GM12878 (cell line): ENCODE measurements around the gene AZGP1. TPM values are rescaled to one million over a fixed set of nuclear protein-coding genes. Genes with fewer than 3 reads are reported as not detected.

ENCODE experiments used
- ATAC-seq: fragments of 200-7000 bp; cut with Tn5 transposase; 3 replicates; pipeline ENCODE4 v1.9.1; 2020; ENCODE audit warnings: mild to moderate bottlenecking, moderate library complexity
- BruUV-seq: library from RNA; stranded (reverse); fragments of 400-500 nt; replicated peaks from 2 replicates; lab custom pipeline; 2021; lab: Mats Ljungman, UMichigan
- CTCF ChIA-PET: fragments of 300-600 bp; sonication (Branson Sonifier 250); formaldehyde crosslinking; extraction: SDS; loops from one replicate; lab custom pipeline; 2021; ENCODE audit warnings: inconsistent platforms; lab: Yijun Ruan, JAX
- POLR2A ChIA-PET: fragments of 350-600 bp; formaldehyde crosslinking; extraction: SDS; loops from one replicate; lab custom pipeline; 2021; ENCODE audit warnings: inconsistent platforms; lab: Charles Lee
- RAD21 ChIA-PET: fragments of 300-600 bp; sonication (Branson Sonifier 250); formaldehyde crosslinking; loops from one replicate; lab custom pipeline; 2023; ENCODE audit warnings: antibody characterized with exemption; ENCODE audit not compliant: unreplicated experiment; lab: Charles Lee
- SMC1A ChIA-PET: fragments of 300-600 bp; sonication (Branson Sonifier 250); formaldehyde crosslinking; loops from one replicate; lab custom pipeline; 2023; ENCODE audit not compliant: unreplicated experiment, uncharacterized antibody; lab: Charles Lee
- DNase-seq: peaks from one replicate; pipeline ENCODE4 v3.0.0-alpha.2; 2011; ENCODE audit warnings: low read depth, low spot score
- FAIRE-seq: peaks from 3 replicates; lab custom pipeline; 2011; peaks lifted over from hg19 to GRCh38; lab: Jason Lieb, UNC
- H2AFZ ChIP-seq: 2 replicates; pipeline ENCODE4 v1.6.0; 2011; ENCODE audit warnings: low read depth, low read length, control low read depth; ENCODE audit not compliant: control insufficient read depth
- H3K27ac ChIP-seq: 2 replicates; pipeline ENCODE4 v1.5.1; 2011; ENCODE audit warnings: control low read depth; ENCODE audit not compliant: control insufficient read depth, insufficient read depth
- H3K27me3 ChIP-seq, 2 experiments: replicated peaks in 1 of 2; 2 replicates each; pipeline versions ENCODE4 v1.6.0 to v1.6.1; 2011; ENCODE audit warnings: low read length in 1 of 2; ENCODE audit not compliant: control insufficient read depth in 2 of 2, insufficient read depth in 2 of 2
- H3K36me3 ChIP-seq, 2 experiments: 2 replicates each; pipeline ENCODE4 v1.5.1; 2011; ENCODE audit warnings: low read length in 1 of 2; ENCODE audit not compliant: control insufficient read depth in 2 of 2, insufficient read depth in 2 of 2
- H3K4me1 ChIP-seq: 2 replicates; pipeline ENCODE4 v1.6.1; 2011; ENCODE audit warnings: mild to moderate bottlenecking, low read length, moderate library complexity, mixed read lengths; ENCODE audit not compliant: control insufficient read depth, insufficient read depth
- H3K4me2 ChIP-seq: 2 replicates; pipeline ENCODE4 v1.6.0; 2011; ENCODE audit warnings: control low read depth; ENCODE audit not compliant: control insufficient read depth, insufficient read depth
- H3K4me3 ChIP-seq: fragments of 200-600 bp; sonication (generic); 2 replicates; pipeline ENCODE4 v1.5.1; 2016
- H3K79me2 ChIP-seq: 2 replicates; pipeline ENCODE4 v1.6.0; 2011; ENCODE audit warnings: low read length; ENCODE audit not compliant: control insufficient read depth, insufficient read depth
- H3K9ac ChIP-seq: 2 replicates; pipeline ENCODE4 v1.8.0; 2011; ENCODE audit warnings: low read length, control low read depth, mixed read lengths; ENCODE audit not compliant: control insufficient read depth, insufficient read depth
- H3K9me3 ChIP-seq: replicated peaks from 3 replicates; pipeline ENCODE4 v1.5.1; 2011; ENCODE audit warnings: mild to moderate bottlenecking, low read length; ENCODE audit not compliant: control insufficient read depth, insufficient read depth
- H4K20me1 ChIP-seq: 2 replicates; pipeline ENCODE4 v1.6.0; 2011; ENCODE audit not compliant: control insufficient read depth, insufficient read depth
- ATF2 ChIP-seq: IDR thresholded peaks from 2 replicates; pipeline ENCODE4 v1.6.1; 2012; ENCODE audit warnings: low read length, inconsistent platforms
- HCFC1 ChIP-seq: fragments of 150-350 bp; IDR thresholded peaks from 2 replicates; pipeline ENCODE4 v1.6.1; 2014; ENCODE audit warnings: low read length
- MEF2B ChIP-seq: fragments of 450-650 bp; IDR thresholded peaks from 2 replicates; pipeline ENCODE4 v1.6.1; 2018; ENCODE audit warnings: mild to moderate bottlenecking, moderate library complexity; ENCODE audit not compliant: partially characterized antibody, poor library complexity, severe bottlenecking
- NFIC ChIP-seq: IDR thresholded peaks from 2 replicates; pipeline ENCODE4 v1.6.1; 2012; ENCODE audit warnings: low read depth, mild to moderate bottlenecking, inconsistent platforms, low read length, moderate library complexity
- NFYB ChIP-seq: IDR thresholded peaks from 2 replicates; pipeline ENCODE4 v1.6.1; 2011; ENCODE audit warnings: low read depth, mild to moderate bottlenecking, low read length, improper control_type of control experiment, moderate library complexity; ENCODE audit not compliant: insufficient read depth
- NR2C1 ChIP-seq: fragments of 450-650 bp; IDR thresholded peaks from 2 replicates; pipeline ENCODE4 v1.6.1; 2017; ENCODE audit warnings: antibody characterized with exemption, mild to moderate bottlenecking, moderate library complexity
- PAX5 ChIP-seq: IDR thresholded peaks from 2 replicates; pipeline ENCODE4 v1.6.1; 2011; ENCODE audit warnings: low read depth, low read length, borderline replicate concordance
- PAX8 ChIP-seq: fragments of 450-650 bp; IDR thresholded peaks from 2 replicates; pipeline ENCODE4 v1.6.1; 2017; ENCODE audit warnings: mild to moderate bottlenecking, moderate library complexity
- POLR2AphosphoS2 ChIP-seq: IDR thresholded peaks from 2 replicates; pipeline ENCODE4 v1.6.1; 2011; ENCODE audit warnings: low read depth, mild to moderate bottlenecking, low read length, improper control_type of control experiment, moderate library complexity
- PRDM15 ChIP-seq: fragments of 450-650 bp; formaldehyde crosslinking; IDR thresholded peaks from 2 replicates; pipeline ENCODE4 v1.4.0; 2020; ENCODE audit warnings: mild to moderate bottlenecking, moderate library complexity
- RFX5 ChIP-seq: IDR thresholded peaks from 2 replicates; pipeline ENCODE4 v1.6.1; 2011; ENCODE audit warnings: low read depth, low read length, improper control_type of control experiment
- SUZ12 ChIP-seq: fragments of 200-600 bp; sonication (generic); IDR thresholded peaks from one replicate; pipeline ENCODE4 v1.6.1; 2018; ENCODE audit warnings: antibody characterized with exemption, mild to moderate bottlenecking; ENCODE audit not compliant: unreplicated experiment
- TCF3 ChIP-seq: IDR thresholded peaks from 2 replicates; pipeline ENCODE4 v1.6.1; 2012; ENCODE audit warnings: low read depth, mild to moderate bottlenecking, low read length, borderline replicate concordance; ENCODE audit not compliant: insufficient read depth
- ZNF384 ChIP-seq: IDR thresholded peaks from 2 replicates; pipeline ENCODE4 v1.6.1; 2012; ENCODE audit warnings: low read depth, mild to moderate bottlenecking, low read length, improper control_type of control experiment, borderline replicate concordance
- ZNF687 ChIP-seq: fragments of 450-650 bp; IDR thresholded peaks from 2 replicates; pipeline ENCODE4 v1.6.1; 2017; ENCODE audit warnings: mild to moderate bottlenecking, moderate library complexity
- ZSCAN29 ChIP-seq: fragments of 450-650 bp; IDR thresholded peaks from 2 replicates; pipeline ENCODE4 v1.6.1; 2017; ENCODE audit warnings: mild to moderate bottlenecking, moderate library complexity
- WGBS: methylation state at CpG from one replicate; pipeline ENCODE4 v1.1.6; 2016; ENCODE audit warnings: low lambda C conversion rate; ENCODE audit not compliant: insufficient replicate concordance, insufficient coverage; ENCODE audit errors: missing lambda C conversion rate; 5-methylcytosine and 5-hydroxymethylcytosine counted together
- in situ Hi-C: fragments of 300-500 bp; cut with MboI; formaldehyde crosslinking; loops from 9 replicates; pipeline ENCODE4 v1.14.3; 2018; ENCODE audit warnings: mixed read lengths
- intact Hi-C: fragments of 100-400 bp; cut with micrococcal nuclease; formaldehyde crosslinking; loops from one replicate; pipeline ENCODE4 v1.14.2; 2022; ENCODE audit not compliant: unreplicated experiment
- polyA plus RNA-seq, 11 experiments: library from polyadenylated mRNA; depleted of rRNA in 4 of 11; unstranded in 6 of 11; stranded (reverse) in 5 of 11; fragments of >200 nt; fragmentation: Nextera tagmentation in 4 of 11; fragmentation: Illumina TruSeq in 1 of 11; extraction: Ambion mirVana in 4 of 11; extraction: Trizol in 1 of 11; gene quantifications; 1 replicate in 1 of 11; 2 replicates in 10 of 11; pipeline versions ENCODE4 v1.2.1 to v1.2.3, GENCODE V29; 2011 to 2016; ENCODE audit warnings: inconsistent platforms in 2 of 11, missing spikeins in 2 of 11, low read depth in 1 of 11
- total RNA-seq, 4 experiments: library from RNA; depleted of rRNA in 3 of 4; stranded (reverse); fragments of >200 nt in 3 of 4; fragmentation: Illumina TruSeq in 1 of 4; extraction: Trizol in 1 of 4; gene quantifications; 2 replicates each; pipeline versions ENCODE4 v1.2.1 to v1.2.3, GENCODE V29; 2013 to 2021

AZGP1 gene
- total and polyA plus RNA-seq, 10 of the 15 experiments (the other 5 are each of a cell fraction or from before 2014, with no cell fraction given) = 0.18 to 0.64 (median 0.29) TPM; not detected in 5

GRCh38 chr7:100022621-100023020 lies 46.8 kb upstream of the AZGP1 start:
- H3K4me2 ChIP-seq = no peak overlapping the region
- no peaks in the 10 kb centered on the region for H3K9me3 ChIP-seq
- CTCF ChIA-PET = interaction anchor here (1.1 to 1.2 kb wide), 2 partner anchors 22 to 109 kb away, joined by 3 read pairs; no protein-coding TSS in a partner anchor
- peaks cover 5% of the 10 kb centered on the region; the same call in 1 of the 2 replicates for H3K4me1 ChIP-seq
- no peak overlapping the region for H3K27ac ChIP-seq
- peaks cover 11 to 12% of the 10 kb centered on the region in 2 experiments for H3K36me3 ChIP-seq
- DNase-seq = no peak
- TF ChIP-seq NFIC (no peak), NFYB (no peak), RFX5 (no peak), SUZ12 (no peak), PAX5 (no peak), NR2C1 (no peak), PAX8 (no peak), MEF2B (no peak), ZSCAN29 (no peak), POLR2AphosphoS2 (no peak), HCFC1 (no peak), ZNF687 (no peak), PRDM15 (no peak), ATF2 (no peak), TCF3 (no peak), ZNF384 (no peak)
- POLR2A ChIA-PET = interaction anchor here (0.7 kb wide), 1 partner anchor 9 kb away, joined by 3 read pairs; no protein-coding TSS in a partner anchor
- in situ Hi-C loops (no loop called here), intact Hi-C loops (no loop called here)
- SMC1A ChIA-PET = interaction anchor here (1.0 kb wide), 1 partner anchor 27 kb away, joined by 3 read pairs; the partner anchor contains the start of gene ZSCAN21
- RAD21 ChIA-PET = no interaction called here
- FAIRE-seq = no peak
- H2AFZ ChIP-seq = no peak overlapping the region
- peaks cover 24% of the 10 kb centered on the region for H3K79me2 ChIP-seq
- no peak for ATAC-seq
- 87% methylated on average over 5 of the region's 5 CpGs for WGBS
- no peaks in the 10 kb centered on the region for H3K27me3 ChIP-seq
- no TSS peak for BruUV-seq
- no peak overlapping the region for H3K4me3 ChIP-seq
- H4K20me1 ChIP-seq = no peaks in the 10 kb centered on the region
- no peak overlapping the region for H3K9ac ChIP-seq
